HEK293 (cell line): Measurements from ENCODE around the gene TMEM150A.

Experiments used
- CTCF ChIP-seq: fragments of 450-650 bp; formaldehyde crosslinking; IDR thresholded peaks from 2 replicates; pipeline ENCODE4 v1.5.1; 2016; ENCODE audit warnings: missing biosample characterization, missing genetic modification characterization
- ELK4 ChIP-seq: IDR thresholded peaks from 2 replicates; pipeline ENCODE4 v1.6.1; 2011; ENCODE audit warnings: mild to moderate bottlenecking, low read depth, low read length, borderline replicate concordance
- ZNF580 ChIP-seq: fragments of 450-650 bp; formaldehyde crosslinking; IDR thresholded peaks from 2 replicates; pipeline ENCODE4 v1.5.1; 2016; ENCODE audit warnings: missing biosample characterization, missing genetic modification characterization

GRCh38 chr2:85599468-85600234 is 2.8 kb downstream of the TMEM150A start:
- TF ChIP-seq CTCF (tag by site-specific recombination) (no peak), ELK4 (no peak), ZNF580 (no peak)
